PC-9 (cell line): ENCODE data around the gene ATP1A3. TPM values are rescaled to one million over a fixed set of nuclear protein-coding genes. Genes with fewer than 3 reads are reported as not detected.

Source experiments
- BruUV-seq: library from RNA; stranded (reverse); fragments of 400-500 nt; replicated peaks from 2 replicates; lab custom pipeline; 2021; lab: Mats Ljungman, UMichigan
- CTCF ChIA-PET: fragments of 300-600 bp; sonication (Branson Sonifier 250); formaldehyde crosslinking; loops from one replicate; lab custom pipeline; 2022; ENCODE audit warnings: antibody characterized with exemption; lab: Charles Lee
- POLR2A ChIA-PET: fragments of 300-600 bp; sonication (Branson Sonifier 250); formaldehyde crosslinking; loops from one replicate; lab custom pipeline; 2022; ENCODE audit warnings: antibody characterized with exemption; ENCODE audit not compliant: unreplicated experiment; lab: Charles Lee
- DNase-seq, 2 experiments: peaks; one replicate each; pipeline versions ENCODE4 v3.0.0 to v3.0.0-alpha.2; 2015 to 2022; ENCODE audit warnings: mixed read lengths in 1 of 2
- H2AFZ ChIP-seq: fragments of 200-600 bp; sonication (generic); 2 replicates; pipeline ENCODE4 v1.8.1; 2017; ENCODE audit warnings: antibody characterized with exemption
- H3F3A ChIP-seq: fragments of 200-600 bp; sonication (generic); 2 replicates; pipeline ENCODE4 v1.8.1; 2017; ENCODE audit warnings: antibody characterized with exemption, mild to moderate bottlenecking, low read depth; ENCODE audit not compliant: insufficient read depth
- H3K27ac ChIP-seq: fragments of 200-600 bp; sonication (generic); 2 replicates; pipeline ENCODE4 v1.6.1; 2016; ENCODE audit warnings: mixed run types
- H3K27me3 ChIP-seq: fragments of 200-600 bp; sonication (generic); 2 replicates; pipeline ENCODE4 v1.6.1; 2016; ENCODE audit warnings: low read depth, mixed run types; ENCODE audit not compliant: insufficient read depth
- H3K36me3 ChIP-seq: fragments of 200-600 bp; sonication (generic); 2 replicates; pipeline ENCODE4 v1.6.1; 2016; ENCODE audit warnings: low read depth, mixed run types
- H3K4me1 ChIP-seq: fragments of 200-600 bp; sonication (generic); replicated peaks from 2 replicates; pipeline ENCODE4 v1.6.1; 2016; ENCODE audit warnings: mixed run types; ENCODE audit not compliant: insufficient read depth
- H3K4me2 ChIP-seq: fragments of 200-600 bp; sonication (generic); 2 replicates; pipeline ENCODE4 v1.6.1; 2017; ENCODE audit warnings: mixed run types
- H3K4me3 ChIP-seq: fragments of 200-600 bp; sonication (generic); 2 replicates; pipeline ENCODE4 v1.6.1; 2016; ENCODE audit warnings: mixed run types
- H3K79me2 ChIP-seq: fragments of 200-600 bp; sonication (generic); 2 replicates; pipeline ENCODE4 v1.6.1; 2017; ENCODE audit warnings: low read depth, mixed run types
- H3K9me2 ChIP-seq: fragments of 200-600 bp; sonication (generic); 2 replicates; pipeline ENCODE4 v1.8.1; 2017; ENCODE audit warnings: mild to moderate bottlenecking; ENCODE audit not compliant: insufficient read depth
- H3K9me3 ChIP-seq: fragments of 200-600 bp; sonication (generic); 2 replicates; pipeline ENCODE4 v1.8.1; 2016; ENCODE audit warnings: low read depth; ENCODE audit not compliant: insufficient read depth
- H4K20me1 ChIP-seq: fragments of 200-600 bp; sonication (generic); 2 replicates; pipeline ENCODE4 v1.8.1; 2017; ENCODE audit not compliant: insufficient read depth
- EZH2 ChIP-seq: fragments of 200-600 bp; sonication (generic); IDR thresholded peaks from 2 replicates; pipeline ENCODE4 v1.8.0; 2017; ENCODE audit warnings: antibody characterized with exemption, low read depth
- intact Hi-C: fragments of 100-400 bp; cut with micrococcal nuclease; formaldehyde crosslinking; loops from one replicate; pipeline ENCODE4 v1.10.0; 2022; ENCODE audit not compliant: unreplicated experiment
- total RNA-seq: library from RNA; stranded (reverse); gene quantifications from 2 replicates; pipeline ENCODE4 v1.2.3, GENCODE V29; 2021
- TF ChIP-seq, protein P1 (sequence below): fragments of 200-600 bp; sonication (generic); conservative IDR thresholded peaks from 2 replicates; pipeline ENCODE4 v1.6.1; 2017; ENCODE audit warnings: mixed run types, antibody characterized with exemption, mild to moderate bottlenecking, moderate library complexity

Gene ATP1A3
- total RNA-seq, 1 experiment from 2014 or later: not detected

DNA sequence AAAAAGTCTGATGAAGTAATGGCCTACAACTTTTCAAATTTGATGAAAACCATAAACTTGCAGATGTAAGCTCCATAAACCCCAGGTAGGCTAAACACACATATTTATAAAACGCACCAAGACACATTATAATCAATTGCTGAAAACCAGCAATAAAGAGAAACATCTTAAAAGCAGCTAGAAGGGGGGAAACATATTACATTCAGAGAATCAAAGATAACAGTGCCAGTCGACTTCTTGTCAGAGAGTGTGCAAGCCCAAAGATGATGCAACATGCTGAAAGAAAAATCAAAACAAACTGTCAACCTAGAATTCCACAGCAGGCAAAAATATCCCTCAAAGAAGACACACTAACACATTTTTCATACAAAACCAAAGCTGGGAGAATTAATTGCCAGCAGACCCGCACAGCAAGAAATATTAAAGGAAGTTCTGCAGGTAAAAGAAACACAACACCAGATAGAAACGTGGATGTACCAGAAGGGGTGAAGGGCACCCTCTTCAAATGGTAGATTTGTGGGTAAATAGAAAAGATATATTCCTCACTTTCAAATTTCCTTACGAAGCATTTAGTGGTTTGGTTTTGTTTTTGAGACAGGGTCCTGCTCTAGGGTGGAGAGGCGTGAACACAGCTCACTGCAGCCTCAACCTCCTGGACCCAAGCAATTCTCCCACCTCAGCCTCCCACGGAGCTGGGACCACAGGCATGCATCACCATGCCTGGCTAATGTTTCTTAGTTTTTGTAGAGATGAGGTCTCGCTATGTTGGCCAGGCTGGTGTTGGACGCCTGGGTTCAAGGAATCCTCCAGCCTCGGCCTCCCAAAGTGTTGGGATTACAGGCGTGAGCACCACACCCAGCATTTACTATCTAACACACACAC lies 16.5 kb upstream of the ATP1A3 start:
- Histone ChIP-seq H2AFZ (peak overlapping the region; percentile 53), H3K4me2 (peak overlapping the region; percentile 26), H3F3A (no peaks in the 10 kb centered on the region), H3K4me3 (no peak overlapping the region), H4K20me1 (no peaks in the 10 kb centered on the region), H3K79me2 (no peaks in the 10 kb centered on the region), H3K36me3 (no peaks in the 10 kb centered on the region), H3K9me2 (no peaks in the 10 kb centered on the region), H3K9me3 (no peaks in the 10 kb centered on the region), H3K4me1 (peaks cover 10% of the 10 kb centered on the region; the same call in 1 of the 2 replicates), H3K27ac (peak overlapping the region; percentile 28; the same call in 1 of the 2 replicates), H3K27me3 (0 out of 2 replicates have a peak, but pooled peaks cover 11% of the 10 kb centered on the region)
- DNase-seq: no peak
- CTCF ChIA-PET: interaction anchor here (0.9 kb wide), 1 partner anchor 24 kb away, joined by 7 read pairs; no protein-coding TSS in a partner anchor
- POLR2A ChIA-PET: interaction anchor here (0.8 kb wide), 1 partner anchor 14 kb away, joined by 6 read pairs; no protein-coding TSS in a partner anchor
- no peak for TF ChIP-seq EZH2
- TF ChIP-seq, protein P1, sequence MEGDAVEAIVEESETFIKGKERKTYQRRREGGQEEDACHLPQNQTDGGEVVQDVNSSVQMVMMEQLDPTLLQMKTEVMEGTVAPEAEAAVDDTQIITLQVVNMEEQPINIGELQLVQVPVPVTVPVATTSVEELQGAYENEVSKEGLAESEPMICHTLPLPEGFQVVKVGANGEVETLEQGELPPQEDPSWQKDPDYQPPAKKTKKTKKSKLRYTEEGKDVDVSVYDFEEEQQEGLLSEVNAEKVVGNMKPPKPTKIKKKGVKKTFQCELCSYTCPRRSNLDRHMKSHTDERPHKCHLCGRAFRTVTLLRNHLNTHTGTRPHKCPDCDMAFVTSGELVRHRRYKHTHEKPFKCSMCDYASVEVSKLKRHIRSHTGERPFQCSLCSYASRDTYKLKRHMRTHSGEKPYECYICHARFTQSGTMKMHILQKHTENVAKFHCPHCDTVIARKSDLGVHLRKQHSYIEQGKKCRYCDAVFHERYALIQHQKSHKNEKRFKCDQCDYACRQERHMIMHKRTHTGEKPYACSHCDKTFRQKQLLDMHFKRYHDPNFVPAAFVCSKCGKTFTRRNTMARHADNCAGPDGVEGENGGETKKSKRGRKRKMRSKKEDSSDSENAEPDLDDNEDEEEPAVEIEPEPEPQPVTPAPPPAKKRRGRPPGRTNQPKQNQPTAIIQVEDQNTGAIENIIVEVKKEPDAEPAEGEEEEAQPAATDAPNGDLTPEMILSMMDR: no peak
- no TSS peak for BruUV-seq
- intact Hi-C loops: no loop called here

DNA sequence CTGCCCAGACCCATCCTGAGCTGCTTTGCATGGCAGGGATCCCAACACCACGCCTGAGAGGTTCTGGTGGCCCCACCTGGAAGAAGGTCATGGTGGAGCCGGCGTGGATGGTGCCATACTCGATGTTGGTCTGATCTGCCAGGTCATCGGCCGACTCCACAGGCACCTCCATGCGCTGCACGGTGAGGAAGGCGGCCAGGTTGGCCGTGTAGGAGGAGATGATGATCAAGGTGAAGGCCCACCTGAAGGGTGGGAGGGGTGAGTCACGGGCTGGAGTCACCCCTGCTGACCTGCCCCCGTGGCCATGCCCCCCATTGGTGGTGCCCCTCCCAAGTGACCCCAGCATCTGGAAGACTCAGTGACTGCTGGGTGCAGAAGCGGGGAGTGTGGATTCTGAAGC lies 12.5 kb upstream of the ATP1A3 start:
- peaks cover 49% of the 10 kb centered on the region for H3K27me3 ChIP-seq
- no peak for TF ChIP-seq EZH2
- TF ChIP-seq, protein P1: no peak
- H3K4me2 ChIP-seq: no peak overlapping the region
- no peaks in the 10 kb centered on the region for H3K36me3 ChIP-seq
- H3K9me2 ChIP-seq: no peaks in the 10 kb centered on the region
- CTCF ChIA-PET: no interaction called here
- H3K4me1 ChIP-seq: peaks cover 10% of the 10 kb centered on the region; the same call in 1 of the 2 replicates
- intact Hi-C loops: no loop called here
- POLR2A ChIA-PET: no interaction called here
- no peak for DNase-seq
- H4K20me1 ChIP-seq: no peaks in the 10 kb centered on the region
- no peaks in the 10 kb centered on the region for H3K79me2 ChIP-seq
- no peak overlapping the region for H2AFZ ChIP-seq
- H3K4me3 ChIP-seq: no peak overlapping the region
- H3K27ac ChIP-seq: no peak overlapping the region
- H3F3A ChIP-seq: no peaks in the 10 kb centered on the region
- H3K9me3 ChIP-seq: no peaks in the 10 kb centered on the region
- no TSS peak for BruUV-seq

DNA sequence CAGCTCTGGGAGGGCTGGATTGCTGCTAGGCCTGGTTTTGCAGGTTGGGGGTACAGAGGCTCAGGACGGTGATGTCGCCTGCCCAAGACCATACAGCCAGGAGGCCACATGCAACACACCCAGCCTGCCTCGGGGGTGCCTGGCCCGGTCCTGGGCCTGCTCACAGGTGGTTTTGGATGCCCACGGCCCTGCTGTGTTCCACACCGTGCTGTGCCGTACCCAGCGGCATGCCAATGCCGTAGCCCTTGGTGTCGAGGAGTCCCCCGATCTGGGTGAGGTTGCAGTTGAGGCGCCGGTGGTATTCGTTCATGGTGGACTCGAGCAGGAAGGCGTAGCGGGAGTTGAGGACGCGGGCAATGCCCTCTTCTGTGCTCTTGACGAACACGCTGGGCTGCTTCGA lies 11.5 kb upstream of the ATP1A3 start:
- no peak overlapping the region for H3K27ac ChIP-seq
- no peaks in the 10 kb centered on the region for H3K79me2 ChIP-seq
- H3K4me3 ChIP-seq: no peak overlapping the region
- H3K9me2 ChIP-seq: no peaks in the 10 kb centered on the region
- no peaks in the 10 kb centered on the region for H3K9me3 ChIP-seq
- no peak overlapping the region for H2AFZ ChIP-seq
- intact Hi-C loops: no loop called here
- POLR2A ChIA-PET: no interaction called here
- H4K20me1 ChIP-seq: no peaks in the 10 kb centered on the region
- TF ChIP-seq, protein P1: no peak
- TF ChIP-seq EZH2: no peak
- no TSS peak for BruUV-seq
- no peak overlapping the region for H3K4me2 ChIP-seq
- no peak for DNase-seq
- no peaks in the 10 kb centered on the region for H3F3A ChIP-seq
- H3K4me1 ChIP-seq: peaks cover 6% of the 10 kb centered on the region; the same call in 1 of the 2 replicates
- no peaks in the 10 kb centered on the region for H3K36me3 ChIP-seq
- peaks cover 60% of the 10 kb centered on the region for H3K27me3 ChIP-seq
- CTCF ChIA-PET: no interaction called here
